Amniotic stem cell (primary cell): ENCODE data around the gene C2CD2.

Experiments used
- DNase-seq: peaks from one replicate; lab custom pipeline; 2025; lab: John Stamatoyannopoulos, UW

The C2CD2 gene

DNA sequence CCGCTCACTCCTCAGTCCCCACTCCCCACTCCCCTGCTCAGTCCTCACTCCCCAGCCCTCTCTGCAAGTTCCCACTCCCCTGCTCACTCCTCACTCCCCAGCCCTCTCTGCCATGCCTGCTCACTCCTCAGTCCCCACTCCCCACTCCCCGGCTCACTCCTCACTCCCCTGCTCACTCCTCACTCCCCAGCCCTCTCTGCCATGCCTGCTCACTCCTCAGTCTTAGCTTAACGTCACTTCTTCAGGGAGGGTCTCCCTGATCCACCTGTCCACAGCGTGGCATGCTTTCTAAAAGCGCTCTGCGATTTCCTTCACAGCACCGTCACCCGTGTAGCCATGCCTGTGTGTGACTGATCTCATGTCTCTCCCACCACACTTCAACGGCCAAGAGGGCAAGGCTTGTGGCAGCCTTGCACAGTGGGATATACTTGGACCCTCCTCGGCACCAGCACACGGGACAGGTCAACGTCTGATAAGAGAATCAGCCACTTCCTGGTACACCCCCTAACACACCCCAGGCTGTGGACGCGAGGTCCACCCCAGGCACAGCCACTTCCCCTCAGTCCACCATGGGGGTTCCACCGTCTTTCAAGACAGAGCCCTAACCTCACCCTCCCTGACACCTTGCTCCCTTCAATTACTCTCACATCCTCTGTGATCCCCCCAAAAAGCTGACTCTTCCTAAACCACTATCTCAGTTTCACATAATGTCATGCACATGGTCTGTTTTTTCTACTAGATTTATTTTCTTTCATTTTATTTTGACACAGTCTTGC, 88.6 kb downstream of the C2CD2 start:
- DNase-seq, result no peak

DNA sequence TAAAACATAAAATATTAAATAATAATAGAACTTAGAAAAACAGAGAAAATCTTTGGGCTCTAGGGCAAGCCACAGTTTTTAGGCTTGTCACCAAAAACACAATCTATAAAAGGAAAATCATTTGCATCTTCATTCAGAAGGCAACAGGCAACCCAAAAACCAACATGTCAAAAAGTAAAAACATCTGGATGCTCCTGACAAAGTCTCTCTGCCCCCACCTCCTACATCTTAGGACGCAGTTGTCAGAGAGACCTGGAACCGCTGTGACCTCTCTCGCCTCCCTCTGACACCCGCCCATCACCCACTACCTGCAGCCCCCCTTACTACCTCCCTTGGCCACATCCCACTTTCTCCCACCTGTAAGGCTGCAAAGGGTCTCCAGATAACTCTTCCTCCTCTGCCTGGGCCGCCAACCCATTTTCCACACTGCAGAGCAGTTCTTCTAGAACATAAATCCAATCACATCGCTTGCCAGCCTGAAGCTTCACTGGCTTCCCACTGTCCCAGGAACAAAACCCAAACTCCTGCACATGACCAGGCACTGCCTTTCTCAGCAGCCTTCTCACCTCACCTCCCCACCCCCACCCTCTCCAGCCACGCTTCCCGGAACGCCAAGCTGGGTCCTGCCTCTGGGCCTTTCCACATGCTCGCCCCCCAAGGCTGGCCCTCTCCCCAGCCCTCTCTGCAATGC, 89.4 kb downstream of the C2CD2 start:
- DNase-seq, result no peak

DNA sequence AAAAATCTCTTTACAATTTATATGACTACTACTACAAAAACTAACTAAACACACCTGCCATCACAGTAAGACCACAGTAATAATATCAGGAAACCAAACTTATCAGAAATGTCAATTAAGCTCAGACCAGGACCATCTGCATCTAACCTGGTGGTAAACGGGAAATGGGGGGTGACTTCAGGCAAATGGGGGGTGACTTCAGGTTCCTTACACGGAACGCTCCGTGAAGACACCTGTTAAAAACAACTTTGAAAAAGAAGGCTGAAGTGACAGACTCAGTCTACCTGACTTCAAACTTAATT, 90.4 kb downstream of the C2CD2 start:
- DNase-seq, result no peak

DNA sequence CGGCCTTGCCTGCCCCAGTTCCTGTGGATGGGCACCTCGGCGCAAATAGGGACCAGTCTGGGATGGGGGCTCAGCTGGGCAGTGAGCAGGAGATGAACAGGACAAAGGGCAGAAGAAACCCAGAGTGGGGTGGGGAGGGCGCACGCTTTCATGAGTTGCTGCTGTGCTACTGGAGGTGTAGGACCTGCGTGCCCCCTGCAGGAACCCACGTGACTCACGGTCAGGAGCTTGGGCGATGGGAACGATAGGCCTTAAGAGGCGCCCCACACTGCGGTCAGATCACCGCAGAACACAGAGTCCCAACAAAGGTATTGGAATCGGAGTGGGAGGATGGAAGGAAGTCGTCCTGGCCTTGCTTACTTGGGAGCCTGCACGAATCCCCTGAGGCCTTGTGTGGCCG, 91.8 kb downstream of the C2CD2 start:
- no peak for DNase-seq

DNA sequence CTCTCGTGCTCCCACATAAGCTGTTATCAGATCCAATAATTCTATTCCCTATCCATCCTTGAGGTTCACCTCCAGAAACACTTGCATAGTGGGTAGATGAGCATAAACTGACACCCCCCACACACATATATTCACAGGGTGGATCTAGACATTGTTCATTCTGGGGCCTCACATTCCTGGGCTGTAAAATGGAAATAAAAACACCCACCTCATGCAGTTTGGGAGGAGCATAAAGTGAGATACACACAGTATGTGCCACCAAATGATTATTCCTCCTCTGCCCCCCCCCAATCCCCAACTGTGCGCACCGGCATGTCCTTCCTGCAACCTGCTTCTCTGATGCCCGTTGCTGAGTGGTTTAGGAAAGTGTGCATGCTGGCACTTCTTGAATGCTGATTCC, 92.6 kb downstream of the C2CD2 start:
- no peak for DNase-seq

DNA sequence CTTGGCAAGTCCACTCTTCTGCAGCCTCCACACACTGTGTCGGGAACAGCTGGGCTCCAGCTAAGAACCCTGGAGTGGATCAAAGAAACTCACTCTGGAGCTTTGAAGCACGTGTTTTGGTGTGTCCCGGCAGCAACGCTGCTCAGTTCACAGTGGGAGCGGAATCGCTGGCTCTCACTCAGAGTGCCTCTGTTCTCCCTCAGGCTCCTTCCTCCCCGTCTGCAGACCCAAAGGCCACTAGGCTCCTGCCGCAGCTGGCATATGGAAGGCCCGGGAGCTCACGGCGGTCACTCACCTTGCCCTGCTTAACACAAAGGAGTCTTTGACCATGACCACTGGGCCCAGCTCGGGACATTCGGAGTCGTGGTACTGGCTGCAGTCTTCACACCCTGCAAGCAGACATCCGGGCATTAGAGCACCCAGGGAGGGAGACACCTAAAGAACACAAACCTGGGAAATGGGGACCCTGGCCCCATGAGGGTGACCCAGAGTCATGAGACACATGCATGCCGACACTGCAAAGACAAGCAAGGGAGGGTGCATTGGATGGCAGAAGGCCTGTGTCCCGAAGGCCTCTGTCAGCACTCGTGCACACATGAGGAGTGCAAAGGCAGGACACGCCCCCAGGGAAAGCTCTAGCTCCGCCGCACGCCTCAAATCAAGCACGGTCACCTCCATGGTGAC, 94.4 kb downstream of the C2CD2 start:
- no peak for DNase-seq

DNA sequence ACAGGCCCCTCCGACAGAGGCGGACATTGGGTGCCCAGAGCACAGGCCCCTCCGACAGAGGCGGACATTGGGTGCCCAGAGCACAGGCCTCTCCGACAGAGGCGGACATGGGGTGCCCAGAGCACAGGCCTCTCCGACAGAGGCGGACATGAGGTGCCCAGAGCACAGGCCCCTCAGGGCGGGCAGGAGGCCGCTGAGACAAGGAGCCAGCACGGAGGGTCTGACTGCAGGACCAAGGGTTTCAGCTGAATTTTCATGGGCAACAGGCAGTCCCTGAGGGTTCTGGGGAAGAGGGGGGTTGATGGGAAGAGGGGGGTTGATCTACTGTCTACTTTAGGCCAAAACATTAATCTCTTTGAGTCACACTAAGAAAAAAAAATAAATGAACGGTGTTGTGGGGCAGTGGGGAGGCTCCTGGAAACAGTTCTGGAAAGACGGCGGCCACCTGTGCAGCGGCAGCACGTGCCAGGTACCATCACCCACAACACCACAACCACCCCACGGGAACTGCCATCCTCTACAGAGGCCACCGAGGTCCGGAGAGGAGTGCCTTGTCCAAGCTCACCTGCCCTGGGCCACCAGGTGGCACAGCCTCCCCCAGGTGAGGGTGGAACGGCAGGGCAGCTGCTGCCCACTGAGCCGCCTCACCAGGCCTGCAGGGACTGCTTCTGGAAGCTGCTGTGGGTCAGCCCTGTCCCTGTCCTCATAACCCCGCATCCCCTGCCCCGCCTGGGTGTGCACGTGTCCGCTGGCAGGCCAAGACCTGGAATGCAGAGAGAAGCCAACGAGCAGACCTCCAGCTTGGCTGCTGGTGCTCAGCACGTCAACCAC, 95.1 kb downstream of the C2CD2 start:
- no peak for DNase-seq

DNA sequence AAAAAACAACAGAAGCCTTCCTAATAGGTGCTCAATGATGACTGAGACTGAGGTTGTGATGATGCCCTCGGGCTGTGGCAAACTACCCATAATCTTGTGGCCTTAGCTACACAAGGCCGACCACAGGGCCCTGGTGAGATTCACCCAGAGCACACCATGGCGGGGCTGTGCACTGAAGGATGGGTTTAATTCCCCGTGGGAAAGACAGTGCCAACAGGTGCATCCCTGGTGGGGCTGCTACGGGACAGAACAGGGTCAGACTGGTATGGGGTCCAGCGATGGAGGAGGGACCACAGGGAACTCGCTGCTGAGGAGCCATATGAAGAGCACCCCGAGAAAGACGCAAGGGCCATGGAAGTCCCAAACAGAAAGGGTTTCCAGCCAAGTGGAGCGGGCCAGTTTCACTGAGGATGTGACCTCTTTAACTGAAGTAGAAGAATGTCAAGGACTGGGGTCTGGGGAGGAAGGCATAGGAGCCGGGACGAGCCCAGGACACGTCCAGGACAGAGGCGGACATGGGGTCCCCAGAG, 96.0 kb downstream of the C2CD2 start:
- DNase-seq, result no peak

DNA sequence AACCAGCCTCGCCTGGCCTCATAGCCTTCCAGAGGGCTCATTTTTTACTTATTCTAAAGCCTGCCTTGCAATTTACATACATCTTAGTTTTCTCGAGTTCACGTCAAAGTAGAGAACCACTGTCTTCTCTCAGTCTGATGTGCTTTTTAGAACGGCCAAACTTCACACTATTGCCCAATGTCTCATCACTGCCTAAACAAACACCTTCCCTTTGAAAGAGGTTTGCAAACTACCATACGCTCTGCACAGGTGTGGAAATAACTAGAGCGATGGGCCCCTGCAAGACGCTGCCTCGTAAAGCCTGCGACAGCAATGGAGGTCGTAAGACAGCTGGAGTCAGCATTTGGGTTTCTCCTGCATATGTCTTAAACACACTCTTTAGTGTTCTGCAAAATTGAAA, 97.2 kb downstream of the C2CD2 start:
- DNase-seq, result no peak

DNA sequence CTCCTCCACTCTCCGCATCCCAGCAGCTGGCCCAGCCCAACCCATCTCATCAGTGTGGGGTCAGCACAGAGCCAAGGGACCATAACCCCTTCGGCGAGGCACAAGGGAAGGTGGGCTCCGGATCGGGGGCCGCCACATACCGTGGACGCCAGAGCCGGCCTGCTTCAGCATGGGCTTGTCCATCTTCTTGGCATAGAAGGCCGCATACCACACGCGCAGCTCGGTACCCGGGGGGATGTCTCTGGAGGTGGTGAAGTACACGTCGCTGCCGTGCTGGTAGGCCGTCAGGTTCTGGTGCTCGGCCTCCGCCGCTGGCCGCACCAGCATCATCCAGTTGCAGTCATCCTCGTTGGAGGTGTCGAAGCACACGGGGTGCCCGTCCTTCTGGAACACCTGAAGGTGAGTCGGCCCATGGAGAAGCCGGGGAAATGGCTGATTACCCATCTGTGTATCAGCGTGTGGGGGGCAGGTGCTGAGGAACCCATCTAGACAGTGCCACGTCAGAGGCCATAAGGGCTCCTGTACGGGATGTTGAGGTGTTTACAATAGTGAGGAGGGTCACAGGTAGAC, 99.3 kb downstream of the C2CD2 start:
- no peak for DNase-seq

DNA sequence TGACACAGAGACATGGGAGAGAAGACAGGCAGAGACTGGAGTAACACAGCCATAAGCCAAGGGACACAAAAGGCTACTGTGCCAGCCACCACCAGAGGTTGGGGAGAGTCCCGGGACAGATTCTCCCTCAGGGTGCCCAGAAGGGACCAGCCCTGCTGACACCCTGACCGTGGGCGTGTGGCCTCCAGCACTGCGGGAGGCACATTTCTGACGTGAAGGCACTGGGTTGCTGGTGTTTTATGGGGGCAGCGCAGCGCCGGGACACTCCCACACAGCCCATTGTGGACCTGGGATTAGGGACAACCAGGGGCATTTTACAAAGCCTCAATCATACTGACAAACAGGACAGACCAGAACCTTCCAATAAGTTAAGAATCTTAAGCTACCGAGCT, 100.9 kb downstream of the C2CD2 start:
- no peak for DNase-seq

DNA sequence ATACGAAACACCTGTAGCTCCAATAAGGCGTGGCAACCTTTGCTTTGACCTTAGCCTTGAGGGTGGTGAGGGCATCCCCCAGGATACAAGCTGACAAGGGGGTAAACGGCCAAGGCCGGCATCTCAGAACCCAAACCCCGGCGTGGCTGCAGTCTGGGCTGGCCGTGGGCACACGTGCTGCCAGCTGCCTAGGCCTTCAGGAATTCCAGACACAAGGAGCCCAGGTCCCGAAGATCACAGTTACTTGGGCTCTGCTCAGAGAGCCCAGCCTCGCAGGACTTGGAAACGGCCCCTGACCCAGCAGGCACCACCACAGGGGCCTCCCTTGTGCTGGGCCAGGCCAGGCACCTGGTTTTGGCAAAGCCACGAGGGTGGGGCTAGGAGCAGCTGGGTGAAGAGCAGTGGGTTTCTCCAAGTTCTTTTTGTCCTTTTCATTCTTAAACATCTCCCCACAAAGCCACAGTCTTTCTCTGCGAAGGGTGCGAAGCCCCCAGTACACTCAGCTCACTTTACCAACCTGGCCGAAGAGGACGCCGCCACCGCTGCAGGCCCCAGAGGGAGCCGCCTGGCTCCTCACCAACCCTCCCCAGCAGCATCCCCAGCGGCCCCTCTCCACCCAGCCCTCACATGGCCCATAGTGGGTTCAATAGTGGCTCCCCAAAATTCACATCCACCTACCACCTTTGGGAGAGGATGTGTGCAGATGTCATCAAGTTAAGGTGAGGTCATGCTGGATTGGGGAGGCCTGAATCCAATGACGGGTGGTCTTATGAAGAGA, 101.5 kb downstream of the C2CD2 start:
- DNase-seq, result no peak

DNA sequence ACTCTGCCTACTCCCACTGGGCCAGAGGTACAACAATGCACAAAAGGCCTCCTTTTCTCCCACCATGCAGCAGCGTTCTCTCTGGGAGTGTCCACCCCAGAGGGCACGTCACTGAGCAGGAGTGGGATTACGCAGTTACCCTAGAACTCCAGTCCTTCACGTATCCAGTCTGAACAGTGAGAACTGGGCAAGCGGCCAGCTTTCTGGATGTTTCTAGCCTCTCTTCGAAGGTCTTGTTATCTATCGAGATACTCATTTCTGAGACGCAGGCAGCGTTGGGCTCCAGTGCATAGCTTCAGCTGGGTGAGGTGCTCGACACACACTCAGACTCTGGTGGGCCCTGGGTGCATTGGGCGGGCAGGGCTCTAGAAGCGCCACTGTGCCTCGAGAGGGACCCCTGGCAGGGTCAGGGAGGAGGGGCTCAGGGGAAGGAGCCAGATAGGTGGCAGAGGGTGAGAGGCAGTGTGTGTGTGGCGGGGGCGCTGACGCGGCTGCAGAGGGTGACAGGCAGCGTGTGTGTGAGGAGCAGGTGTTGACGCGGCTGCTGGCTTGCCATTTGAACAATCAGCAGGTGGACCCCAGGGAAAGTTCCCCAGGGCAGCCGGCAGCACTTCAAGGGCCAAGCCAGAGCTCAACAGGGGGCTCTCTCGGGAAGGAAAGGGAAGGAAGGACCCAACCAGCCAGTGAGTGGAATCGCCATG, 102.6 kb downstream of the C2CD2 start:
- no peak for DNase-seq

DNA sequence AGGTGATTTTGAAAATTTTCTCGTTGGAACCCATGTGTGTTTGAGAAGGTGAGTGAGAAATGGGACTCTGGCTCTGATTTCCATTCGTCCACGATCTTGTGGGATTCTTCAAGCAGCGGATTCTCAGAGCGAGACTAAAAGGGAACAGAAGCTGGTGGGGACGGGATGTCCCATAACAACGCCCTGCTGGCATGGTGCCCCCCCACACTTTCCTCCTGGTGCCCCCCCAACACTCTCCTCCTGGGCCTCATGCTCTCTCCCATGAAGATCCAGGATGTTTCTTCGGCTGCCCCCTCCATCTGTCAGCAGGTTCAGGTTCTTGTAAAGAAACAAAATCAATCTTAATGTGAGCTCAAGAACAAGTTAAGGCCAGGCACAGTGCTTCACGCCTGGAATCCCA, 103.7 kb downstream of the C2CD2 start:
- no peak for DNase-seq

DNA sequence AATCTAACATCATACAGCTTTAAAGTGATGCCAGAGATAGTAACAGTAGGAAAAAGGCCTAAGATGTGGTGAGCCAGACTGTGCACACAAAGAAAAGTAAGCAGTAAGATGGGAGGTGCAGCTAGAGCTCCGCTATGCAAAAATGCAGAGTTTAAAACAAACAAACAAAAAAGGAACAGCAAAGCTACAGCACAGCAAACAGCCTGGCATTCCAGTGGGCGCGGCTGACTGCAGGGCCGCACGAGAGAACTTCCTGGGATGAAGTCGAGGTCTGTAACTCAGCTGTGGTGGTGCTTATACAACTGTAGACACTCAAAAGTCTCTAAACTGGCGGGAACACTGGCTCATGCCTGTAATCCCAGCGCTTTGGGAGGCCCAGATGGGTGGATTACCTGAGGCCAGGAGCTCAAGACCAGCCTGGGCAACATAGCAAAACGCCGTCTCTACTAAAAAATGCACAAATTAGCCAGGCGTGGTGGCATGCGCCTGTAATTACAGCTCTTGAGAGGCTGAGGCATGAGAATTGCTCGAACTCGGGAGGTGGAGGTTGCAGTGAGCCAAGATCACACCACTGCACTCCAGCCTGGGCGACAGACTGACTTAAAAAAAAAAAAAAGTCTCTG, 104.7 kb downstream of the C2CD2 start:
- no peak for DNase-seq

DNA sequence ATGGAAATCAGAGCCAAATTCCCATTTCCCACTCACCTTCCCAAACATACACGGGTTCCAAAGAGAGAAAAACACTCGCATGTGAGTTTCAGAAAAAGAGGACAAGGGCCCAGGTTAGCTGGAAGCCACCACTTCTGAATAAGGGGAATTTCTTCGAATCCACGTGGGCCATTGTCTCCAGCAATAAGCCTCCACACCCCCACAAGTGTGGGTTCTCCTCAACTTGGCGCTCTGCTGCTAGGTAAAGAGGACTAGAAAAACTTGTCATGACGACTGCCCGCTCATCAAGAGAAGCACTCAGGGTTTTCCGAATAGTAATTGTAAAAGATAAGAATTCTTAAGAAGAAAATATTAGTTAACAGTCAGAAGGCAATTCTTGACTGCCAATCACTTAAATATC, 105.3 kb downstream of the C2CD2 start:
- no peak for DNase-seq

DNA sequence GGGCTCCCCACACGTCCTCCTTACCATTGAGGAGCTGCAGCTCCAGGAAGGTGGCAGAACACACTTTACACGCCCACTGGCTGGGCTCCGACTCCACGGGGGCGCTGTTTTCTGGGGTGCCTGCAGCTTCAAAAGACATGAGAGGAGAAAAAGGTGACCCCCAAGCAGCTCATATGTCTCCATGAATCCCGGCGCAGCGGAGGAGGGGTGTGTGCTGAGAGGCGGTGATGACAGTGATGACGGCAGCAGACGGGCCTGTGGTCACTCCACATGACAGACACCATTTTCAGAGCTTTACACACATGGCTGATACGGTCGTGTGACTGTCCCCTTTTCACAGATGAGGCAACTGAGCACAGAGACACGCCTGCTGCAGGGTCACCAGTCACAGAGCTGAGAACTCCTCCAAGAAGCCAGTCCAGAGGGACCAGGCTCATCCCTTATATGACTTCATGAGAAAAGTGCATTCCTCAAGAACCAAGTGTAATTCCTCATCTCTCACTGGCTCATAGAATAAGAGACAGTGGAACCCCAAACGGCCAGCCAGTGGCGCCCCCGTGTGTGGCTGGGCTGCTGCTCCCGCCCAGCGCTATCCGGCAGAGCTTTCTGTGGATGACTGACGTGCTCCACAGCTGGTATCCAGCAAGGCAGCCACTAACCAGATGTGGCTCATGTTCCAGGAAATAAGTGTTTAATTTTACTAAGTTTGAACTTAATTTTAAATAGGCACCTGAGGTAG, 106.6 kb downstream of the C2CD2 start:
- DNase-seq, result no peak

DNA sequence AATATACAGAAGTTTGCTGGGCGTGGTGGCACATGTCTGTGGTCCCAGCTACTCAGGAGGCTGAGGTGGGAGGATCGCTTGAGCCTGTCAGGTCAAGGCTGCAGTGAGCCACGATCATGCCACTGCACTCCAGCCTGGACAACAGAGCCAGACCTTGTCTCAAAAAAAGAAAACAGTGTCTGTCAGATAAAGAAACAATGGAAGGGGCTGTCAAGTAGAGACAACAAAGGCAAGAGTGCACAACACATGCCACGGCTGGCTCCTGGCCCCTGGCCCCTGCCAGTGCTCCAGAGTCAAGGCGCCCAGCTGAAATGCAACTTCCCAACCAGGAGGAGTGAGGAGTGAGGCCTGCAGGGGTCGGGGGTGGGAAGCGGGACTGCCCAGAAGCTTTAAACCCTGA, 107.3 kb downstream of the C2CD2 start:
- DNase-seq, result no peak

DNA sequence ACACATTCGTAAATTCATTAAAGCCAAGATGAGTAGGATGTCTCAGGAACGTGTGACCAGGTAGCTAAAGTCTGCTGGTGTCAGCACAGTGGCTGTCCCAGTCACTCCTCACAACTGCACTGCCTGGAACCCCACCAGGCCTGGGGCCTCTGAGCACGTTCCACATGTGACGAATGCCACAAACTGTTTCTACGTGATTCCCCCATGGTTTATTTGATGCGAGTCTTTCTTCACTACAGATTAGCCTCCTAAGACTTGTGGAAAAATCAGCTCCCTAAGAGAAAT, 107.8 kb downstream of the C2CD2 start:
- no peak for DNase-seq
